SJCRH30 (cell line): ENCODE results near the gene ZG16. TPM values are rescaled to one million over a fixed set of nuclear protein-coding genes. Genes with fewer than 3 reads are reported as not detected.

Experiments
- total RNA-seq: library from RNA; depleted of rRNA; stranded (reverse); fragments of >200 nt; shearing (Covaris generic); gene quantifications from 2 replicates; pipeline ENCODE4 v1.2.3, GENCODE V29; 2014; rRNA removed

ZG16 gene
- total RNA-seq, 1 experiment from 2014 or later: not detected

Other genes with a start within 250 kb of the ZG16 start
- 0.96 and 2.1 TPM in 2 replicates for gene SPN, start 115.0 kb upstream of the ZG16 start, total RNA-seq
- gene QPRT, start 99.1 kb upstream of the ZG16 start, total RNA-seq: 51.0 and 51.9 TPM in 2 replicates
- not detected in 2 replicates for gene C16orf54, start 32.3 kb upstream of the ZG16 start, total RNA-seq
- 115 and 122 TPM in 2 replicates for gene KIF22, start 12.5 kb downstream of the ZG16 start, total RNA-seq
- 186 and 221 TPM in 2 replicates for gene MAZ, start 28.3 kb downstream of the ZG16 start, total RNA-seq
- 0.81 and 1.5 TPM in 2 replicates for gene PRRT2, start 33.9 kb downstream of the ZG16 start, total RNA-seq
- 25.1 and 28.2 TPM in 2 replicates for gene PAGR1, start 37.9 kb downstream of the ZG16 start, total RNA-seq
- gene MVP, start 42.2 kb downstream of the ZG16 start, total RNA-seq: 0.61 and 0.63 TPM in 2 replicates
- gene CDIPT, start 85.0 kb downstream of the ZG16 start, total RNA-seq: 29.6 and 30.1 TPM in 2 replicates
- not detected in 2 replicates for gene SEZ6L2, start 121.3 kb downstream of the ZG16 start, total RNA-seq
- gene ASPHD1, start 122.2 kb downstream of the ZG16 start, total RNA-seq: 0.06 and 0.35 TPM in 2 replicates
- 3.5 and 5.3 TPM in 2 replicates for gene KCTD13, start 148.0 kb downstream of the ZG16 start, total RNA-seq
- gene TMEM219, start 183.8 kb downstream of the ZG16 start, total RNA-seq: 29.8 and 32.1 TPM in 2 replicates
- 27.3 and 30.6 TPM in 2 replicates for gene TAOK2, start 195.6 kb downstream of the ZG16 start, total RNA-seq
- gene HIRIP3, start 217.4 kb downstream of the ZG16 start, total RNA-seq: 10.9 and 12.5 TPM in 2 replicates
- gene INO80E, start 218.0 kb downstream of the ZG16 start, total RNA-seq: 54.5 and 55.7 TPM in 2 replicates
- not detected in 2 replicates for gene DOC2A, start 232.8 kb downstream of the ZG16 start, total RNA-seq
- gene C16orf92, start 244.9 kb downstream of the ZG16 start, total RNA-seq: not detected in 2 replicates